DOHH2 (cell line): ENCODE measurements around the gene EGLN1.

ENCODE experiments used
- H3F3A ChIP-seq: fragments of 200-600 bp; sonication (generic), shearing (Covaris generic); 2 replicates; pipeline ENCODE4 v1.6.0; 2016; ENCODE audit warnings: antibody characterized with exemption, mild to moderate bottlenecking; ENCODE audit not compliant: control insufficient read depth, insufficient read depth
- H3K27ac ChIP-seq: fragments of 200-600 bp; sonication (generic); 2 replicates; pipeline ENCODE4 v1.5.1; 2014; ENCODE audit warnings: low read depth, mild to moderate bottlenecking, low read length, moderate library complexity
- H3K27me3 ChIP-seq: fragments of 200-600 bp; sonication (generic); 2 replicates; pipeline ENCODE4 v1.6.1; 2014; ENCODE audit warnings: mild to moderate bottlenecking, low read length, mixed read lengths; ENCODE audit not compliant: control insufficient read depth
- H3K36me3 ChIP-seq: fragments of 200-600 bp; sonication (generic); 2 replicates; pipeline ENCODE4 v1.6.1; 2014; ENCODE audit warnings: mild to moderate bottlenecking, low read length, moderate library complexity, mixed read lengths; ENCODE audit not compliant: control insufficient read depth
- H3K4me1 ChIP-seq: fragments of 200-600 bp; sonication (generic); 2 replicates; pipeline ENCODE4 v1.6.1; 2014; ENCODE audit warnings: mild to moderate bottlenecking, low read length, mixed read lengths; ENCODE audit not compliant: control insufficient read depth
- H3K4me2 ChIP-seq: fragments of 200-600 bp; sonication (generic); 2 replicates; pipeline ENCODE4 v1.6.0; 2014; ENCODE audit warnings: mild to moderate bottlenecking, low read length, moderate library complexity
- H3K4me3 ChIP-seq: fragments of 200-600 bp; sonication (generic); 2 replicates; pipeline ENCODE4 v1.5.1; 2014; ENCODE audit warnings: mild to moderate bottlenecking, low read length, mixed read lengths
- H3K79me2 ChIP-seq: fragments of 200-600 bp; sonication (generic); 2 replicates; pipeline ENCODE4 v1.6.1; 2014; ENCODE audit warnings: mild to moderate bottlenecking, low read length, mixed read lengths; ENCODE audit not compliant: control insufficient read depth
- H3K9me2 ChIP-seq: fragments of 200-600 bp; sonication (generic); replicated peaks from 2 replicates; pipeline ENCODE4 v1.6.1; 2014; ENCODE audit warnings: mild to moderate bottlenecking, low read length, mixed read lengths; ENCODE audit not compliant: control insufficient read depth
- H3K9me3 ChIP-seq: fragments of 200-600 bp; sonication (generic); 2 replicates; pipeline ENCODE4 v1.6.1; 2014; ENCODE audit warnings: antibody characterized with exemption, low read length, mixed read lengths; ENCODE audit not compliant: control insufficient read depth, insufficient read depth
- H4K20me1 ChIP-seq: fragments of 200-600 bp; sonication (generic); 2 replicates; pipeline ENCODE4 v1.6.0; 2014; ENCODE audit warnings: low read depth, mild to moderate bottlenecking, antibody characterized with exemption, low read length, moderate library complexity; ENCODE audit not compliant: control insufficient read depth, insufficient read depth
- CTCF ChIP-seq: fragments of 200-600 bp; sonication (generic); IDR thresholded peaks from one replicate; pipeline ENCODE4 v1.5.1; 2014; ENCODE audit warnings: antibody characterized with exemption, mild to moderate bottlenecking, low read depth, low read length; ENCODE audit not compliant: poor library complexity, severe bottlenecking
- EZH2phosphoT487 ChIP-seq: fragments of 200-600 bp; sonication (generic); IDR thresholded peaks from 2 replicates; pipeline ENCODE4 v1.6.1; 2017; ENCODE audit warnings: borderline replicate concordance, mild to moderate bottlenecking, antibody characterized with exemption, low read length, moderate library complexity, mixed read lengths

Gene EGLN1

GRCh38 chr1:231357831-231358354 lies 64.2 kb downstream of the EGLN1 start:
- H3K27ac ChIP-seq, result no peak overlapping the region
- H3K36me3 ChIP-seq, result peaks cover 3% of the 10 kb centered on the region
- H3F3A ChIP-seq, result peaks cover 11% of the 10 kb centered on the region; the same call in 1 of the 2 replicates
- no peak overlapping the region for H3K4me3 ChIP-seq
- no peaks in the 10 kb centered on the region for H3K79me2 ChIP-seq
- H3K27me3 ChIP-seq, result no peaks in the 10 kb centered on the region
- H3K4me2 ChIP-seq, result no peak overlapping the region
- no peaks in the 10 kb centered on the region for H4K20me1 ChIP-seq
- no peaks in the 10 kb centered on the region for H3K4me1 ChIP-seq
- H3K9me2 ChIP-seq, result no peaks in the 10 kb centered on the region
- TF ChIP-seq EZH2phosphoT487, result no peak
- TF ChIP-seq CTCF, result peak; percentile 79
- H3K9me3 ChIP-seq, result no peaks in the 10 kb centered on the region

GRCh38 chr1:231357187-231357772 lies 64.8 kb downstream of the EGLN1 start:
- Histone ChIP-seq H3K9me3 (no peaks in the 10 kb centered on the region), H4K20me1 (no peaks in the 10 kb centered on the region), H3K4me2 (no peak overlapping the region), H3K36me3 (peaks cover 10% of the 10 kb centered on the region), H3K9me2 (no peaks in the 10 kb centered on the region), H3F3A (peaks cover 11% of the 10 kb centered on the region; the same call in 1 of the 2 replicates), H3K4me1 (no peaks in the 10 kb centered on the region), H3K27ac (no peak overlapping the region), H3K27me3 (no peaks in the 10 kb centered on the region), H3K4me3 (no peak overlapping the region), H3K79me2 (no peaks in the 10 kb centered on the region)
- no peak for TF ChIP-seq CTCF
- no peak for TF ChIP-seq EZH2phosphoT487

- H3K4me2 ChIP-seq, result no peak overlapping the region
- H3K27me3 ChIP-seq, result no peaks in the 10 kb centered on the region
- no peaks in the 10 kb centered on the region for H3K9me2 ChIP-seq
- H4K20me1 ChIP-seq, result no peaks in the 10 kb centered on the region
- no peak overlapping the region for H3K4me3 ChIP-seq
- H3K36me3 ChIP-seq, result peaks cover 28% of the 10 kb centered on the region
- no peaks in the 10 kb centered on the region for H3K79me2 ChIP-seq
- no peaks in the 10 kb centered on the region for H3K9me3 ChIP-seq
- no peaks in the 10 kb centered on the region for H3K4me1 ChIP-seq
- TF ChIP-seq CTCF, result no peak
- no peak for TF ChIP-seq EZH2phosphoT487
- H3K27ac ChIP-seq, result no peak overlapping the region
- peaks cover 11% of the 10 kb centered on the region; the same call in 1 of the 2 replicates for H3F3A ChIP-seq
These were observed 66.9 kb downstream of the EGLN1 start for GRCh38 chr1:231355171-231355570.
